Glutamatergic neuron (in vitro differentiated cells): ENCODE data around the gene PRKCA. TPM values are rescaled to one million over a fixed set of nuclear protein-coding genes. Genes with fewer than 3 reads are reported as not detected.

Experiments used
- DNase-seq: peaks from one replicate; pipeline ENCODE4 v3.0.0; 2022
- H3K27ac Mint-ChIP-seq: one replicate; pipeline ENCODE4 v1.8.0; 2020; ENCODE audit warnings: mild to moderate bottlenecking, mixed read lengths, inconsistent platforms; ENCODE audit not compliant: unreplicated experiment
- H3K27me3 Mint-ChIP-seq: one replicate; pipeline ENCODE4 v1.8.0; 2020; ENCODE audit warnings: mild to moderate bottlenecking, moderate library complexity, mixed read lengths, inconsistent platforms; ENCODE audit not compliant: unreplicated experiment
- H3K36me3 Mint-ChIP-seq: one replicate; pipeline ENCODE4 v1.8.0; 2020; ENCODE audit warnings: mild to moderate bottlenecking, mixed read lengths, inconsistent platforms; ENCODE audit not compliant: unreplicated experiment
- H3K4me1 Mint-ChIP-seq: one replicate; pipeline ENCODE4 v1.8.0; 2020; ENCODE audit warnings: mild to moderate bottlenecking, low read depth, mixed read lengths, inconsistent platforms; ENCODE audit not compliant: unreplicated experiment
- H3K4me3 Mint-ChIP-seq: one replicate; pipeline ENCODE4 v1.8.0; 2020; ENCODE audit warnings: mild to moderate bottlenecking, mixed read lengths, inconsistent platforms; ENCODE audit not compliant: unreplicated experiment
- H3K9me3 Mint-ChIP-seq: one replicate; pipeline ENCODE4 v1.8.0; 2020; ENCODE audit warnings: mild to moderate bottlenecking, moderate library complexity, mixed read lengths, inconsistent platforms; ENCODE audit not compliant: unreplicated experiment
- CTCF ChIP-seq: fragments of 200-600 bp; sonication (generic); IDR thresholded peaks from one replicate; pipeline ENCODE4 v1.5.0; 2021; ENCODE audit not compliant: partially characterized antibody, unreplicated experiment
- total RNA-seq: library from RNA; stranded (reverse); fragmentation: NEBNext Ultra II Directional; extraction: Animal tissue kit (Norgen Biotek cat#: 25700); gene quantifications from one replicate; pipeline ENCODE4 v1.2.1, GENCODE V29; 2021; ENCODE audit not compliant: unreplicated experiment

The PRKCA gene
- total RNA-seq, 1 donor from 2014 or later, result 2.2 TPM

DNA sequence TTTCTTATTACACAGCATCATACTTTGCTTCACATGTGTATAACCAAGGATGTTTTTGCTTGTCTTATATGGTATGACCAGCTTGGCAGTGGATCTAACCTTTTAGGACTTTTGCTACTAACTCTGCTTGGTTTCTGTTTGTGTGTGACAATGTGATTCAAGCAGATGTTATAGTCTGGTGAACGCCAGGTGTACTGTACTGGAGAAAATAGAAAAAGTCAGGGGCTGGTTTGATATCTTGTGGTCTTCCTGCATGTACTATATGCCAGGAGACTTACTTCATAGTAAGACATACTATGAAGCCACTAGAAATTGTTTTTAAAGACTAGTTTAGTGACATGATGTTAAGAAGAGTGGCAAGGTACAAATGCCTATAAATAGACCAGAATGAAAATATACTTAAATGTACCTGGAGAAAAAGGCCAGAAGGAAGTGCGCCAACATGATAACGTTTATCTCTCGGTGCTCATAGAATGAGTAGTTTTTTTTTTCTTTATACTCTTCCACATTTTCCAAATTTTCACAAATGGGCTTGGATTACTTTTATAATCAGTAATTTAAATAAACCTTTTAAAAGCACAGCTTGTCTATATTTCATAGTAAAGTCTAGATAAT lies 112.3 kb downstream of the PRKCA start:
- Mint-ChIP-seq H3K4me1 (no peaks in the 10 kb centered on the region), H3K36me3 (no peaks in the 10 kb centered on the region), H3K9me3 (no peaks in the 10 kb centered on the region), H3K27me3 (no peaks in the 10 kb centered on the region), H3K27ac (no peak overlapping the region), H3K4me3 (no peak overlapping the region)
- no peak for DNase-seq
- TF ChIP-seq CTCF, result no peak

GRCh38 chr17:66415366-66416206 lies 113.2 kb downstream of the PRKCA start:
- Mint-ChIP-seq H3K4me1 (no peaks in the 10 kb centered on the region), H3K27ac (no peak overlapping the region), H3K36me3 (no peaks in the 10 kb centered on the region)

DNA sequence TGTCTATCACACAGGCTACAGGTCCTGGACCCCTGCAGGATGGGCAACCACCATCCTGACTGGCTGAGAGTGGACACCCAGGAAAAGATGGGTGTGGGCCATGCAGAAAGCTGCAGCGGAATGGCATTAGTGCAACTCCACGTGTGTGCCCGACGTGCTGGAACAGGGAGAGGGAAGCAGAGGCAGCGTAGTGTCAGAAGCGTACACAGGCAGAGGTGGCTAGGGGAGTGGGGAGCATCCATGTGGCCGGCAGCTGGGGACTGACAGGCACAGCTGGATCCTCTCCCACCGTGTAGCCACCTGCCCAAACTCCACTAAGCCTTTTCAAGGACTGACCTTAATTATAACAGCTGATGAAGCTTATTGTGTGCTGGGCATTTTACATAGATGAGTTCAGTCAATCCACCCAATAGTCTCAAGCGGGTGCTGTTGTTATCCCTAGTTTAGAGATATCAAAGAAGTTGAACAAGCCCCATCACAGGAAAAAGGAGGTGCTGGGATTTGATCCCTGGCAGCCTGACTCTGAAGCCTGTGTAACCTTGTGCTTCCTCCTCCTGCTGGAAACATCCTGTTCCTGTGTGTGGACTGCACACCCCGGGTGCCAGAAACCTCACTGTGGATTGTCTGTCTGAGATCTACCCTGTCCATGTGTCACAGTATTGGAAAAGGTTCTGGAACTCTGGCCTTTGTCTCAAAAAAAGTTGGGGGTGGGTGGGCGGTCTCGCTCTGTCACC lies 114.0 kb downstream of the PRKCA start:
- Mint-ChIP-seq H3K27ac (no peak overlapping the region), H3K36me3 (no peaks in the 10 kb centered on the region)

More at GRCh38 chr17:66415366-66416206, 113.2 kb downstream of the PRKCA start:
- Mint-ChIP-seq H3K4me3 (no peak overlapping the region), H3K27me3 (no peaks in the 10 kb centered on the region), H3K9me3 (no peaks in the 10 kb centered on the region)
- TF ChIP-seq CTCF, result no peak
- no peak for DNase-seq

DNA sequence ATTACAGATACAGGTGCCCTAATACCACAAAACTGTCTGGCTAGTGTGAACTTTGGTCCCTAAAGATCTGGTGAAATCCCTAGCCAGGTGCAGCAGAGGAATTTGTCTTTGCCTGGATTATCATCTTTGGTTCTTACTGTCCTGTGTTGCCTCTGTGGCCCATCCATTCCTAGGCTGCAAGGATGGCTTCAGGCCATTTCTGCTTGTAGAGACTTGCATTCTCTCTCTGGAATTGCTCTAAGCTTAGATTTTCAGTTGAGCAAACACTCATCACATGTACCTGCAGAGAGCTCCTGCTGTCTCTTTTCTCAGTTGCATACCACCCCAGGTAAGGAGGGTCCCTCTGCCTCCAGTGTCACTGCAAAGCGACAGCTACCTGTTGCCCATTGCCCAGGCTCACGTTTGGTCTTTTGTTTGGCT lies 114.9 kb downstream of the PRKCA start:
- Mint-ChIP-seq H3K36me3 (no peaks in the 10 kb centered on the region), H3K9me3 (no peaks in the 10 kb centered on the region), H3K4me3 (no peak overlapping the region), H3K27me3 (no peaks in the 10 kb centered on the region), H3K4me1 (no peaks in the 10 kb centered on the region), H3K27ac (no peak overlapping the region)
- TF ChIP-seq CTCF, result no peak
- DNase-seq, result no peak

More for the DNA sequence above, 114.0 kb downstream of the PRKCA start:
- Mint-ChIP-seq H3K4me1 (no peaks in the 10 kb centered on the region), H3K4me3 (no peak overlapping the region), H3K9me3 (no peaks in the 10 kb centered on the region), H3K27me3 (no peaks in the 10 kb centered on the region)
- DNase-seq, result no peak
- TF ChIP-seq CTCF, result no peak
